GM12878 (cell line): ENCODE results near the gene GYPC. TPM values are rescaled to one million over a fixed set of nuclear protein-coding genes. Genes with fewer than 3 reads are reported as not detected.
A peak's percentile ranks its signal among the peaks of the same experiment; 100 is the strongest.

Experiments used
- ASH2L ChIP-seq: fragments of 300-600, 200-600 bp; sonication (generic); IDR thresholded peaks from 2 replicates; pipeline ENCODE4 v1.6.1; 2017; ENCODE audit warnings: low read depth, mild to moderate bottlenecking, borderline replicate concordance
- BCLAF1 ChIP-seq: fragments of 450-650 bp; IDR thresholded peaks from 2 replicates; pipeline ENCODE4 v1.6.1; 2017; ENCODE audit warnings: antibody characterized with exemption, mild to moderate bottlenecking, moderate library complexity
- BHLHE40 ChIP-seq, 2 experiments: fragments of 450-650 bp in 1 of 2; IDR thresholded peaks; 2 replicates each; pipeline ENCODE4 v1.6.1; 2011 to 2017; ENCODE audit warnings: low read depth in 2 of 2, borderline replicate concordance in 1 of 2, improper control_type of control experiment in 1 of 2, low read length in 1 of 2, mild to moderate bottlenecking in 1 of 2
- EZH2 ChIP-seq: IDR thresholded peaks from 2 replicates; pipeline ENCODE4 v1.6.1; 2012; ENCODE audit warnings: low read depth, mild to moderate bottlenecking, control low read depth, inconsistent platforms, low read length, borderline replicate concordance; ENCODE audit not compliant: control insufficient read depth
- JUNB ChIP-seq: IDR thresholded peaks from 2 replicates; pipeline ENCODE4 v1.6.1; 2016; ENCODE audit warnings: antibody characterized with exemption, mild to moderate bottlenecking
- MAX ChIP-seq: IDR thresholded peaks from 2 replicates; pipeline ENCODE4 v1.6.1; 2012; ENCODE audit warnings: low read depth, low read length, improper control_type of control experiment
- PML ChIP-seq: IDR thresholded peaks from 2 replicates; pipeline ENCODE4 v1.6.1; 2012; ENCODE audit warnings: low read length, inconsistent platforms
- POLR2A ChIP-seq: IDR thresholded peaks from 2 replicates; pipeline ENCODE4 v1.6.1; 2011; ENCODE audit warnings: low read depth, mild to moderate bottlenecking, low read length
- RAD51 ChIP-seq: fragments of 450-650 bp; IDR thresholded peaks from 2 replicates; pipeline ENCODE4 v1.6.1; 2016; ENCODE audit warnings: moderate library complexity, mild to moderate bottlenecking, inconsistent platforms
- RFX5 ChIP-seq: IDR thresholded peaks from 2 replicates; pipeline ENCODE4 v1.6.1; 2011; ENCODE audit warnings: low read depth, low read length, improper control_type of control experiment
- SREBF1 ChIP-seq: IDR thresholded peaks from 2 replicates; pipeline ENCODE4 v1.6.1; 2012; ENCODE audit warnings: mild to moderate bottlenecking, low read length
- polyA plus RNA-seq, 11 experiments: library from polyadenylated mRNA; depleted of rRNA in 4 of 11; unstranded in 6 of 11; stranded (reverse) in 5 of 11; fragments of >200 nt; fragmentation: Nextera tagmentation in 4 of 11; fragmentation: Illumina TruSeq in 1 of 11; extraction: Ambion mirVana in 4 of 11; extraction: Trizol in 1 of 11; gene quantifications; 1 replicate in 1 of 11; 2 replicates in 10 of 11; pipeline versions ENCODE4 v1.2.1 to v1.2.3, GENCODE V29; 2011 to 2016; ENCODE audit warnings: inconsistent platforms in 2 of 11, missing spikeins in 2 of 11, low read depth in 1 of 11
- total RNA-seq, 4 experiments: library from RNA; depleted of rRNA in 3 of 4; stranded (reverse); fragments of >200 nt in 3 of 4; fragmentation: Illumina TruSeq in 1 of 4; extraction: Trizol in 1 of 4; gene quantifications; 2 replicates each; pipeline versions ENCODE4 v1.2.1 to v1.2.3, GENCODE V29; 2013 to 2021

GYPC gene
- total and polyA plus RNA-seq, 10 of the 15 experiments (the other 5 are each of a cell fraction or from before 2014, with no cell fraction given), result 26.2 to 150 (median 81.4) TPM

- TF ChIP-seq BCLAF1 (no peak), BHLHE40 (IDR thresholded peaks at IDR 0.05; ENCODE audit: borderline replicate concordance in 1 of 2, low read depth in 2 of 2, low read length in 1 of 2) (no peak), RAD51 (no peak), POLR2A (peak; percentile 63), PML (no peak; the same call in 1 of the 2 replicates), ASH2L (0 out of 2 replicates have a peak, but pooled peaks have one; percentile 12), EZH2 (no peak), JUNB (no peak), RFX5 (no peak), SREBF1 (no peak), MAX (0 out of 2 replicates have a peak, but pooled peaks have one; percentile 27)
Measured at GRCh38 chr2:126656431-126657147, 631 bp downstream of the GYPC start (continued).
